GM12878 (cell line): ENCODE results near the gene SNED1.

Experiments
- FOXM1 ChIP-seq: IDR thresholded peaks from 2 replicates; pipeline ENCODE4 v1.6.1; 2012; ENCODE audit warnings: low read depth, mild to moderate bottlenecking, inconsistent platforms, low read length, moderate library complexity
- NR2C2 ChIP-seq: IDR thresholded peaks from 2 replicates; pipeline ENCODE4 v1.6.1; 2011; ENCODE audit warnings: borderline replicate concordance, low read depth; ENCODE audit not compliant: control insufficient read depth, insufficient read length
- RB1 ChIP-seq: fragments of 450-650 bp; formaldehyde crosslinking; IDR thresholded peaks from 2 replicates; pipeline ENCODE4 v1.6.1; 2017; ENCODE audit warnings: mild to moderate bottlenecking, borderline replicate concordance
- RFX5 ChIP-seq: IDR thresholded peaks from 2 replicates; pipeline ENCODE4 v1.6.1; 2011; ENCODE audit warnings: low read depth, low read length, improper control_type of control experiment
- TCF3 ChIP-seq: IDR thresholded peaks from 2 replicates; pipeline ENCODE4 v1.6.1; 2012; ENCODE audit warnings: low read depth, mild to moderate bottlenecking, low read length, borderline replicate concordance; ENCODE audit not compliant: insufficient read depth
- TF ChIP-seq, protein P1 (sequence below), 3 experiments: IDR thresholded peaks in 2 of 3; conservative IDR thresholded peaks in 1 of 3; 2 replicates each; pipeline ENCODE4 v1.5.1; 2011; ENCODE audit warnings: low read depth in 3 of 3, low read length in 3 of 3, mild to moderate bottlenecking in 3 of 3, control low read depth in 2 of 3, moderate library complexity in 2 of 3, inconsistent platforms in 1 of 3, mixed read lengths in 1 of 3; ENCODE audit not compliant: control insufficient read depth in 2 of 3, insufficient read depth in 1 of 3; ENCODE audit errors: extremely low read depth in 1 of 3

DNA sequence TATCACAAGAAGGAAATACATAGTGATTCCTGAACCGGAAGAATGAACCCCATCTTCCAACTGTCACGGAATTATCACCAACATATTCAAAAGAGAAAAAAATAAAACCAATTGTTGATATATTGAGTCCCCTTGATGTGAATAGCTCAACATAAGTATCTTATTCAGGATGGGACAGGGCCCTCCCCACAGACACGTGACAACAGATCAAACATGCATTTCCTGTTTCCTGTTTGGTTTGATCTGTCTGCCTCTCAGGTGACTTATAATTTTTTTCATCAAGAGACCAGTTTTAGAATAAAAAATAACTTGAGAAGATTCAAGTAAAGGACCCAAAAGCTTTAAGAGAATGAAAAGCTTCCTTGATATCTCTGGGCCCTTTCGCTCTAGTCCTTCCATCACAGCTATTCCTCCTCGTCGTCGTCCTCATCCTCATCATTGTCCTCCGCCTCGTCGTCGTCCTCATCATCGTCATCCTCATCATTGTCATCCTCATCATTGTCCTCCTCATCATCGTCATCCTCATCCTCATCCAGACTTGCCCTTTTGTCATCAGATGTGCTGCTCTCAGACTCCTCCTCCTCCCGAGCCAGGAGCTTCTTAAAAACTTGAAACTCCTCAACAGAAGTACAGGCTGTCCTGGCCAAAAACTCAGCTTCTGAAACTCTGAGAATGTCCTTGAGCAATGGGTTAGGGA is 97.3 kb downstream of the SNED1 start:
- no peak for TF ChIP-seq NR2C2
- no peak for TF ChIP-seq TCF3
- TF ChIP-seq, protein P1, sequence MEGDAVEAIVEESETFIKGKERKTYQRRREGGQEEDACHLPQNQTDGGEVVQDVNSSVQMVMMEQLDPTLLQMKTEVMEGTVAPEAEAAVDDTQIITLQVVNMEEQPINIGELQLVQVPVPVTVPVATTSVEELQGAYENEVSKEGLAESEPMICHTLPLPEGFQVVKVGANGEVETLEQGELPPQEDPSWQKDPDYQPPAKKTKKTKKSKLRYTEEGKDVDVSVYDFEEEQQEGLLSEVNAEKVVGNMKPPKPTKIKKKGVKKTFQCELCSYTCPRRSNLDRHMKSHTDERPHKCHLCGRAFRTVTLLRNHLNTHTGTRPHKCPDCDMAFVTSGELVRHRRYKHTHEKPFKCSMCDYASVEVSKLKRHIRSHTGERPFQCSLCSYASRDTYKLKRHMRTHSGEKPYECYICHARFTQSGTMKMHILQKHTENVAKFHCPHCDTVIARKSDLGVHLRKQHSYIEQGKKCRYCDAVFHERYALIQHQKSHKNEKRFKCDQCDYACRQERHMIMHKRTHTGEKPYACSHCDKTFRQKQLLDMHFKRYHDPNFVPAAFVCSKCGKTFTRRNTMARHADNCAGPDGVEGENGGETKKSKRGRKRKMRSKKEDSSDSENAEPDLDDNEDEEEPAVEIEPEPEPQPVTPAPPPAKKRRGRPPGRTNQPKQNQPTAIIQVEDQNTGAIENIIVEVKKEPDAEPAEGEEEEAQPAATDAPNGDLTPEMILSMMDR (IDR thresholded peaks at IDR 0.05 in 2 of 3, conservative IDR thresholded peaks at IDR 0.05 in 1 of 3; ENCODE audit: control insufficient read depth in 2 of 3, extremely low read depth in 1 of 3, insufficient read depth in 1 of 3, low read depth in 3 of 3, low read length in 3 of 3), result no peak
- TF ChIP-seq FOXM1, result no peak
- no peak for TF ChIP-seq RFX5
- no peak for TF ChIP-seq RB1
